Osteocyte (in vitro differentiated cells): Measurements from ENCODE around the gene PTPRM. TPM values are rescaled to one million over a fixed set of nuclear protein-coding genes. Genes with fewer than 3 reads are reported as not detected.

ENCODE experiments used
- DNase-seq: peaks from one replicate; pipeline ENCODE4 v3.0.0; 2021; ENCODE audit warnings: mixed read lengths; ENCODE audit not compliant: unreplicated experiment; ENCODE audit errors: extremely low spot score
- H3K27ac Mint-ChIP-seq: one replicate; pipeline ENCODE4 v1.8.0; 2021; ENCODE audit warnings: mild to moderate bottlenecking, mixed read lengths; ENCODE audit not compliant: unreplicated experiment
- H3K27me3 Mint-ChIP-seq: one replicate; pipeline ENCODE4 v1.8.0; 2021; ENCODE audit warnings: mixed read lengths; ENCODE audit not compliant: unreplicated experiment
- H3K36me3 Mint-ChIP-seq: one replicate; pipeline ENCODE4 v1.8.0; 2021; ENCODE audit warnings: mixed read lengths; ENCODE audit not compliant: unreplicated experiment
- H3K4me1 Mint-ChIP-seq: one replicate; pipeline ENCODE4 v1.8.0; 2021; ENCODE audit warnings: mixed read lengths; ENCODE audit not compliant: unreplicated experiment
- H3K4me3 Mint-ChIP-seq: one replicate; pipeline ENCODE4 v1.8.0; 2021; ENCODE audit warnings: mild to moderate bottlenecking, moderate library complexity, mixed read lengths; ENCODE audit not compliant: unreplicated experiment
- H3K9me3 Mint-ChIP-seq: one replicate; pipeline ENCODE4 v1.8.0; 2021; ENCODE audit warnings: mixed read lengths; ENCODE audit not compliant: unreplicated experiment
- total RNA-seq: library from RNA; stranded (reverse); gene quantifications from 2 replicates; pipeline ENCODE4 v1.2.1, GENCODE V29; 2021
- TF ChIP-seq, protein P1 (sequence below): fragments of 200-600 bp; sonication (generic); IDR thresholded peaks from 2 replicates; pipeline ENCODE4 v1.5.0; 2021; ENCODE audit warnings: antibody characterized with exemption, mild to moderate bottlenecking, moderate library complexity

PTPRM gene
- total RNA-seq, 1 donor from 2014 or later, result 105 TPM

DNA sequence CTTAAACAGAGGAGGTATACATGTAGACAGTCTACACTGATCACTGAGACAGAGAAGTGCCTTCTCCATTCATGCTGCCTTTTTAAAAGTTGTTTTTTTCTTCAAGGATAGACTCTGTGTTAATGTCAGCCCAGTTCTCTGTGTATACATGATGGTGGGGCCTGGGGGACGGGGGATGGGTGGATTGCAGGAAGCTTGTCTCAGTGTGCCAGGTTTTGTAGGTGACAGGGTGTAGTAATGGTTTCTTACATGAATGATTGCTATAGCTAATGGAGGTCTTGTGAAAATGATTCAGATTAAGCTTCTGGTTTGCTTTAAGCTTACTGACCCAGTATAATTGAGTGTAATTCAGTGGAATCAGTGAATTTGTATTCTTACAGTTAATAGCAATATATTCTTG, 423.6 kb downstream of the PTPRM start:
- Mint-ChIP-seq H3K27ac (no peak overlapping the region), H3K9me3 (peaks cover 30% of the 10 kb centered on the region), H3K4me3 (no peak overlapping the region), H3K27me3 (no peaks in the 10 kb centered on the region), H3K36me3 (peaks cover 13% of the 10 kb centered on the region), H3K4me1 (peaks cover 11% of the 10 kb centered on the region)
- DNase-seq, result no peak
- TF ChIP-seq, protein P1, sequence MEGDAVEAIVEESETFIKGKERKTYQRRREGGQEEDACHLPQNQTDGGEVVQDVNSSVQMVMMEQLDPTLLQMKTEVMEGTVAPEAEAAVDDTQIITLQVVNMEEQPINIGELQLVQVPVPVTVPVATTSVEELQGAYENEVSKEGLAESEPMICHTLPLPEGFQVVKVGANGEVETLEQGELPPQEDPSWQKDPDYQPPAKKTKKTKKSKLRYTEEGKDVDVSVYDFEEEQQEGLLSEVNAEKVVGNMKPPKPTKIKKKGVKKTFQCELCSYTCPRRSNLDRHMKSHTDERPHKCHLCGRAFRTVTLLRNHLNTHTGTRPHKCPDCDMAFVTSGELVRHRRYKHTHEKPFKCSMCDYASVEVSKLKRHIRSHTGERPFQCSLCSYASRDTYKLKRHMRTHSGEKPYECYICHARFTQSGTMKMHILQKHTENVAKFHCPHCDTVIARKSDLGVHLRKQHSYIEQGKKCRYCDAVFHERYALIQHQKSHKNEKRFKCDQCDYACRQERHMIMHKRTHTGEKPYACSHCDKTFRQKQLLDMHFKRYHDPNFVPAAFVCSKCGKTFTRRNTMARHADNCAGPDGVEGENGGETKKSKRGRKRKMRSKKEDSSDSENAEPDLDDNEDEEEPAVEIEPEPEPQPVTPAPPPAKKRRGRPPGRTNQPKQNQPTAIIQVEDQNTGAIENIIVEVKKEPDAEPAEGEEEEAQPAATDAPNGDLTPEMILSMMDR, result no peak

DNA sequence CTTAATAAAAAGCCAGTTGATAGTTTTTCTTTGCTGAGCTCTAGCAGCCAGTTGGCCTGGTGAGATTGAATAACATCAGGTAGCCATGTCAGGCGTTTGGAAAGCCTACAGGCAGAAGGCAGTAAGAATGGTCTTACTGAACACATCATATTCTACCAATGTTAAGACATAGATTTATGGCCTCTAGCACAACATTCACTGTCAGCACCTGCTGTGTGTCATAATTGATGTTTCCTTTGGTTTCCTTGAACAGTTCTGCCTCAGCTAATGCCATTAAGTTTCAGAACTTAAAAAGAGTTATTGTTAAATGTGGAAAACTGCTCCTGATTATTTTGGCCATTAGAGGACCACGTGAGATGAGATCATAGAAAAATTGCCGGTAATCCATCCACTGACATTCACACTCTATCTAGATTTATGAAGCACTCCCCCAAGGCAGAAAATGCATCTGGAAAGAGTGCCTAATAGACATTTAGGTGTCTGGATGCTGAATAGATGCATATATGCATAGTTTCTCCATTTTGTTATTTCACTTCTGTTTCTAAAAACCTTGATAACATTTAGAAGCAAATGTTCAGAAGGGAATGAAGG, 434.7 kb downstream of the PTPRM start:
- Mint-ChIP-seq H3K27me3 (no peaks in the 10 kb centered on the region), H3K4me3 (no peak overlapping the region), H3K36me3 (no peaks in the 10 kb centered on the region), H3K9me3 (no peaks in the 10 kb centered on the region), H3K27ac (no peak overlapping the region), H3K4me1 (peaks cover 22% of the 10 kb centered on the region)
- TF ChIP-seq, protein P1, result no peak
- no peak for DNase-seq

DNA sequence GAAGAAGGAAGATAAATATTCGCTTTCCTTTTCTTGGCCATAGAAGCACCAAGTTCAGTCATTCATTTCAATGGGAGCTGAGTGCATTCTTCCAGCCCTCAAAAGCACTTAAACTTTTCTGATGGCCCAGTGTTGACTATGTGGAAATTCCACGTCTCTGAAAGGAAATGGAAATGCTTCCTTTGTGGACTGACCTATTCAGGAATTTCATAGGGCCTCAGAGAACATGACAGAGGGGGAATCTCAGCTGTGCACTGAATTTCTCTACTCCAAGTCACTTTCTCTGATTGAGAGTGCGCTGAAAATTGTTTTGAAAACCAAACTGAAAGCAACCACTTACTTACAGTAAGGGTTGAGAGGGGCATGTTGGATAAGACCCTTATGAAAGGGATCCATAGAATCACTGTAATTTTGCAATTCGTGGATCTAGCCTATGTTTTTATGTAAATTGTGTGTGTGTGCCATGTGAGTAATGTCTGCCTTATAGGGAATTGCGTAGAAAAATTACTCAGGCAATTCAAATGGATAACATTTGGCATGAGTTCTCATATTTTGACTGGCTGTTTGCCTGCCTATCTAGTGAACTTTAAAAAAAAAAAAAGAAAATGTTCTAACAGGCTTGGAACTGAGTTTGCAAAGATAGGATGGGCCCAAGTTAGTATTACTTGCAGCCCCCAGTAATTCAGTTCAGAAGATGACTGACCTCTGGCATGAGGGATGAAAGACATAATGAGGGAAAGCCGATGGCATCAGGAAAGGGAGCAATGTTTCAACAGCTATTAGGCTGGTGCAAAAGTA, 437.0 kb downstream of the PTPRM start:
- DNase-seq, result no peak
- H3K9me3 Mint-ChIP-seq, result no peaks in the 10 kb centered on the region
- no peaks in the 10 kb centered on the region for H3K27me3 Mint-ChIP-seq
- no peak overlapping the region for H3K4me3 Mint-ChIP-seq
- peak overlapping the region; percentile 8 for H3K27ac Mint-ChIP-seq
- peaks cover 33% of the 10 kb centered on the region for H3K4me1 Mint-ChIP-seq
- no peaks in the 10 kb centered on the region for H3K36me3 Mint-ChIP-seq
- TF ChIP-seq, protein P1, result no peak

DNA sequence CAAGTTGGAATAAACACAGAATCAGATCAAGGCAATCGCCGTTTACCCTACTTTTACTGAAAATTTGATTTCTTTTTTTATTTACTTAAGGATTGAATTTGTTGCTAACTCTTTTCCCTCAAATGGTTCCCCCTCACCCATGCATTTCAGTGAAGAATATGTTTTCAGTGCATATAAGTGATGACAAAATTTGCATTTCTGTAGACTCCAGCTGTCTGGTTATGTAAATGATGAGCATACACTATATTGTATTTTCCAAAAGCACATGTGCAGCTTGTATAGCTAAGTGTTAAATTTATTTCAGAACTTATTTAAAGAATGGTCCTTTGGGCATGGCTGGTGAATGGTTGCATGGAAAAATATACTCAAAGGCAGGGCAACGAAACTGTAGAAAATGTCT, 437.7 kb downstream of the PTPRM start:
- DNase-seq, result no peak
- peaks cover 34% of the 10 kb centered on the region for H3K4me1 Mint-ChIP-seq
- no peaks in the 10 kb centered on the region for H3K9me3 Mint-ChIP-seq
- no peaks in the 10 kb centered on the region for H3K36me3 Mint-ChIP-seq
- no peak overlapping the region for H3K4me3 Mint-ChIP-seq
- no peak overlapping the region for H3K27ac Mint-ChIP-seq
- H3K27me3 Mint-ChIP-seq, result no peaks in the 10 kb centered on the region
- TF ChIP-seq, protein P1, result no peak

DNA sequence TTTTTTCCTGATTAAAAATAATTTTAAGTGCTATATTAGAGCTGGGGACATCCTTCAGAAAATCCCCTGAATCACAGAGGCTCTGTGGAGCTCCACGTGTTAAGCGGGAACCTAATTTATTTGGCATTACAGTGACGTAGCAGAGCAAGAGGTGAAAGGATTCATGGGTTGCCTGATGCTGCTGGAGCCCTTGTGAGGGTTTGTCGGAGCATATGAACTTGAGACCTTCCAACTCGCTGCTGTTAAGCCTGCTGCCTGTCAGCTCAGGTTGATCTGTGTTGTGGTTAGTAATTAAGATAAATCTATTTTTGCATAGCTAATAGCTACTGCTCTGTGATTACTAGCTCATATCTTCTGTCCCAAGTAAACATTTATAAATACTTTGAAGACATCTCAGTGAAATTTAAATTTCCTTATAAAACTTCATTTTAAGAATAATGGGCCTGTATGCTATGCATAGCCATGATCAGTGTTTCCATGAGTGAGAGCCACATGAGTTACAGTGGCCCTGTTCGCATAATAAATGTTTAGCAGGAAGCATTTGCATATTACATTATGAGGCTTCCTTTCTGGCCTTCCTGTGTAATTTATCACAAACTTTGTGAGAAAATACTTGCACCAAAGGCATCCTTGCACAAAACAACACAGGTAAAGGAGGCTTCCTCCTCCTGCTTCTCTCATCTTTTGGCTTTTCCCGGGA, 438.9 kb downstream of the PTPRM start:
- Mint-ChIP-seq H3K4me3 (no peak overlapping the region), H3K27me3 (no peaks in the 10 kb centered on the region), H3K27ac (no peak overlapping the region), H3K36me3 (no peaks in the 10 kb centered on the region), H3K4me1 (peaks cover 34% of the 10 kb centered on the region), H3K9me3 (no peaks in the 10 kb centered on the region)
- DNase-seq, result no peak
- TF ChIP-seq, protein P1, result no peak
